Measurements from ENCODE around the gene CAMTA1.
A peak's percentile ranks its signal among the peaks of the same experiment; 100 is the strongest.

The CAMTA1 gene

GRCh38 chr1:7070389-7071029 lies 285.3 kb downstream of the CAMTA1 start:
- H3K4me3 ChIP-seq (ENCODE audit: low read depth, low read length): peak overlapping the region; percentile 40
- peak; percentile 91 for TF ChIP-seq CTCF (IDR thresholded peaks at IDR 0.05; ENCODE audit: low read depth, low read length)

GRCh38 chr1:7076117-7076516 lies 290.9 kb downstream of the CAMTA1 start:
- no peak for TF ChIP-seq CTCF (IDR thresholded peaks at IDR 0.05; ENCODE audit: low read depth, low read length)
- H3K4me3 ChIP-seq (ENCODE audit: low read depth, low read length): no peak overlapping the region

- TF ChIP-seq CTCF (IDR thresholded peaks at IDR 0.05; ENCODE audit: low read depth, low read length): no peak
- no peak overlapping the region for H3K4me3 ChIP-seq (ENCODE audit: low read depth, low read length)
These were observed 291.3 kb downstream of the CAMTA1 start for GRCh38 chr1:7076572-7076971.

GRCh38 chr1:7077136-7077535 lies 291.9 kb downstream of the CAMTA1 start:
- no peak for TF ChIP-seq CTCF (IDR thresholded peaks at IDR 0.05; ENCODE audit: low read depth, low read length)
- H3K4me3 ChIP-seq (ENCODE audit: low read depth, low read length): no peak overlapping the region

- TF ChIP-seq CTCF (IDR thresholded peaks at IDR 0.05; ENCODE audit: low read depth, low read length): no peak
- no peak overlapping the region for H3K4me3 ChIP-seq (ENCODE audit: low read depth, low read length)
These were observed 292.7 kb downstream of the CAMTA1 start for GRCh38 chr1:7077970-7078369.

GRCh38 chr1:7079637-7080036 lies 294.4 kb downstream of the CAMTA1 start:
- TF ChIP-seq CTCF (IDR thresholded peaks at IDR 0.05; ENCODE audit: low read depth, low read length): no peak
- no peak overlapping the region for H3K4me3 ChIP-seq (ENCODE audit: low read depth, low read length)

- TF ChIP-seq CTCF (IDR thresholded peaks at IDR 0.05; ENCODE audit: low read depth, low read length): no peak
- H3K4me3 ChIP-seq (ENCODE audit: low read depth, low read length): no peak overlapping the region
These were observed 299.1 kb downstream of the CAMTA1 start for GRCh38 chr1:7084232-7084894.

Data from WI38 (cell line).